DMS79 (cell line): Measurements from ENCODE around the gene PDSS2.
"Not testable (repeated sequence)": the region's sequence is repeated elsewhere in the genome, so short reads cannot be mapped to it uniquely, and the experiment has no call there.

ENCODE experiments used
- DNase-seq: peaks from one replicate; lab custom pipeline; 2025; lab: John Stamatoyannopoulos, UW

PDSS2 gene

GRCh38 chr6:107319906-107320530 is 139.3 kb downstream of the PDSS2 start:
- no peak for DNase-seq

- no peak for DNase-seq
Measured at GRCh38 chr6:107318100-107318736, 141.1 kb downstream of the PDSS2 start.

GRCh38 chr6:107315114-107315513 is 144.2 kb downstream of the PDSS2 start:
- no peak for DNase-seq

- DNase-seq, result no peak
Measured at GRCh38 chr6:107314531-107314939, 144.8 kb downstream of the PDSS2 start.

- DNase-seq, result no peak
Measured at GRCh38 chr6:107313776-107314175, 145.6 kb downstream of the PDSS2 start.

GRCh38 chr6:107310362-107310761 is 149.0 kb downstream of the PDSS2 start:
- no peak for DNase-seq

GRCh38 chr6:107308677-107309076 is 150.7 kb downstream of the PDSS2 start:
- no peak for DNase-seq

GRCh38 chr6:107305994-107306393 is 153.4 kb downstream of the PDSS2 start:
- DNase-seq, result not testable (repeated sequence)

GRCh38 chr6:107305391-107305790 is 154.0 kb downstream of the PDSS2 start:
- no peak for DNase-seq

- no peak for DNase-seq
Measured at GRCh38 chr6:107304421-107305025, 154.8 kb downstream of the PDSS2 start.

GRCh38 chr6:107293350-107293749 is 166.0 kb downstream of the PDSS2 start:
- DNase-seq, result no peak

- no peak for DNase-seq
Measured at GRCh38 chr6:107292715-107293271, 166.6 kb downstream of the PDSS2 start.

GRCh38 chr6:107290491-107290890 is 168.9 kb downstream of the PDSS2 start:
- no peak for DNase-seq

GRCh38 chr6:107289258-107289657 is 170.1 kb downstream of the PDSS2 start:
- not testable (repeated sequence) for DNase-seq

- not testable (repeated sequence) for DNase-seq
Measured at GRCh38 chr6:107285683-107286082, 173.7 kb downstream of the PDSS2 start.

- no peak for DNase-seq
Measured at GRCh38 chr6:107284805-107285204, 174.6 kb downstream of the PDSS2 start.

- no peak for DNase-seq
Measured at GRCh38 chr6:107280791-107281190, 178.6 kb downstream of the PDSS2 start.

- DNase-seq, result not testable (repeated sequence)
Measured at GRCh38 chr6:107280001-107280400, 179.4 kb downstream of the PDSS2 start.

GRCh38 chr6:107275330-107275865 is 184.0 kb downstream of the PDSS2 start:
- DNase-seq, result no peak

GRCh38 chr6:107274288-107274687 is 185.1 kb downstream of the PDSS2 start:
- no peak for DNase-seq

- no peak for DNase-seq
Measured at GRCh38 chr6:107272246-107272645, 187.1 kb downstream of the PDSS2 start.

- DNase-seq, result no peak
Measured at GRCh38 chr6:107271208-107271790, 188.1 kb downstream of the PDSS2 start.
